ENCODE measurements around the gene THSD8. TPM values are rescaled to one million over a fixed set of nuclear protein-coding genes. Genes with fewer than 3 reads are reported as not detected.

Gene THSD8
- polyA plus RNA-seq, 4 donors, result 2.9 to 4.0 (median 3.1) TPM; not detected in 1

DNA sequence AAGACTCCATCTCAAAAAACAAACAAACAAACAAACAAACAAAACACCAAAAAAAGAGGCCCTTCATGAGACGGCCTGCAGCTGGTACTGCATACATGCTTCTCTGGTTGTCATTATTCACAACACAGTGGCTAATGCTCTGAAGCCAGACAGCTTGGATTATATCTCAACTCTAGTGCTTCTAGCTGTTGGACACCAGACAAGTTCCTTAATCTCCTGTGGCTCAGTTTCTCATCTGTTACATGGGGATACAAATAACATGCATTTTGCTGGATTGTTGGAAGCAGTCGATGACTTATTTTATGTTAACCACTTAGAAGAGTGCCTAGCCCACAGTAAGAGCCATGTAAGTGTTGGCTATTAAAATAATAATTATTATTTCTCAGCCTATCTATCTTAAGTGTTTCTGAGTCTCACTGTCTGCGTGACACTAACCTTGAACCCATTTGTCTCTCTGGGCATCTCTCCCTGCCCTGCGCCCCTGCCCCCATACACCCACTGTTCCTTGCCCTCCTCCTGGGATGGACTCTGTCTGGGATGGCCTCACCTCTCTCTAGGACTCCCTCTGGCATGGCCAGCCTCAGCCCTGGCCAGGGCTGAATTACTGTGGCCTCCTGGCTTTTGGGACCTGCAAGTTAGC is 13.7 kb upstream of the THSD8 start:
- peak overlapping the region; percentile 98 to 100 (median 99) for H3K27ac ChIP-seq (ENCODE audit: low read depth in 1 of 3, low read length in 2 of 3)
- 17 to 34% (median 24%) methylated on average over 4 of the region's 4 CpGs for WGBS, 3 donors
- no peaks in the 10 kb centered on the region for H3K27me3 ChIP-seq (ENCODE audit: control insufficient read depth in 3 of 3, insufficient read depth in 3 of 3, low read length in 3 of 3)
- FAIRE-seq, result no peak
- H3K36me3 ChIP-seq (ENCODE audit: control insufficient read depth in 3 of 3, insufficient read depth in 2 of 3, low read depth in 1 of 3, low read length in 3 of 3), result peaks cover 0 to 8% (median 0%) of the 10 kb centered on the region in 3 donors
- peaks cover 14 to 70% (median 15%) of the 10 kb centered on the region in 3 donors for H3K4me1 ChIP-seq (ENCODE audit: control insufficient read depth in 3 of 3, insufficient read depth in 2 of 3, low read depth in 1 of 3, low read length in 2 of 3)
- no peaks in the 10 kb centered on the region for H3K9me3 ChIP-seq (ENCODE audit: control insufficient read depth in 2 of 2, insufficient read depth in 1 of 2, low read depth in 1 of 2, low read length in 1 of 2)
- DNase-seq, result no peak
- peak overlapping the region in 2 of 3 donors; percentile 60 for H3K4me3 ChIP-seq (ENCODE audit: low read depth in 1 of 3, low read length in 3 of 3)

DNA sequence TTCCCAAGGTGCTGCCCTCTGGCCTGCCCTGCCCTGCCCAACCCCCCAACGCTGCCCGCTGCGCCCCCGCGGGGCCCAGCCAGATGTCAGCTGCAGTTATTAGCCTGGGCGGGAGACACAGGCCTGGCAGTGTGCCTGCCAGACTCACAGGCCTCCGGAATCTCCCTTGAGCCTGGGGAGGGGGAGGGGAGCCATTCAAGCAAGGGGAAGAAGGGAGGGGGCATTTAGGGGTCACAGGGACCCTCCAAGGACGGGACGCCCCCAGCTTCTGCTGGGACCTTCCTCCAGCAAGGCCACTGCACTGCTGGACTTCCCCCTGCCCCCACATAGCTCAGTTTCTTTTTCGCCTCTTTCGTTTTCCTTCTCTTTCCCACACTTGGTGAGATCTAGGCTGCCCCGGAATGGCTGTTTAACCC is 13.2 kb upstream of the THSD8 start:
- Histone ChIP-seq H3K4me3 (ENCODE audit: low read depth in 1 of 3, low read length in 3 of 3) (peak overlapping the region in 2 of 3 donors; percentile 60), H3K9me3 (ENCODE audit: control insufficient read depth in 2 of 2, insufficient read depth in 1 of 2, low read depth in 1 of 2, low read length in 1 of 2) (no peaks in the 10 kb centered on the region), H3K27ac (ENCODE audit: low read depth in 1 of 3, low read length in 2 of 3) (peak overlapping the region; percentile 98 to 100 (median 99)), H3K27me3 (ENCODE audit: control insufficient read depth in 3 of 3, insufficient read depth in 3 of 3, low read length in 3 of 3) (no peaks in the 10 kb centered on the region), H3K36me3 (ENCODE audit: control insufficient read depth in 3 of 3, insufficient read depth in 2 of 3, low read depth in 1 of 3, low read length in 3 of 3) (peaks cover 0 to 8% (median 0%) of the 10 kb centered on the region in 3 donors), H3K4me1 (ENCODE audit: control insufficient read depth in 3 of 3, insufficient read depth in 2 of 3, low read depth in 1 of 3, low read length in 2 of 3) (peaks cover 9 to 65% (median 9%) of the 10 kb centered on the region in 3 donors)
- DNase-seq, result peak; percentile 84 to 92
- FAIRE-seq, result no peak
- WGBS, 3 donors, result 1 to 3% (median 3%) methylated on average over 12 of the region's 12 CpGs

DNA sequence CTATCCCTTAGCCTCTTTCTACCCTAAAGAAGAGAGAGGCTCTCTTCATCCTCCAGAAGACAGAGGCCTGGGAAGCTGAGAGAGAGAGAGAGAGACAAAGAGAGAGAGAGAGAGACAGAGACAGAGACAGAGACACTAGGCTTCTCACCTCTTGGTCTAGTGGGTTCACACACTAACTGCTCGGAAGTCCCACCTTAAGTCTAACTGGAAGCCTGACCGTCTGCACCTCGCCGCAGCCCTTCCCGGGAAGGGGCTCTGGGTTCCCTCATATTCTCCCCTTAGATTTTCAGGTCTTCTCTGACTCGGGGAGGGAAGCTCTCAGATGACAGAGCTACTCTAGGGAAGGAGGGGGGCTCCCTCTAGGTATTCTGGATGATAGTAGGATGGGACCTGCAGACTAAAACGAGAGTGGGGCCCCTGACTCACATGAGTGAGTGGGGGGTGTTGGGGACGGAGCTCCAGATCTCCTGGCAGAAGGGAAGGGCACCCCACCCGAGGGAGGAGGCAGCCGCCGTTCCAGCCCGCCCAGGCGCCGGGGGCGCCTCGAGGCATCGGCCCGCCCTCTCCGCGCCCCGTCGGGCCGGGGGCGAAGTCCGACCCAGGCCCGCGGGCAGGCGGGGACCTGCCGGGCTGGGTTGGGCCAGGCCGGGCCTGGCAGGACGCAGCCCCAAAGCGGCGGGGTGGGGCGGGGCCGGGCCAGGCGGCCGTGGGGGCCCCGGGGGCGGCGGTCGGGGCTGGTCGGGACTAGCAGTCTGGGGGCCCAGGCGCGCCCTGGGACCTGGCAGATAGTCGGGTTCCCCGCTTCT is 12.6 kb upstream of the THSD8 start:
- Histone ChIP-seq H3K4me1 (ENCODE audit: control insufficient read depth in 3 of 3, insufficient read depth in 2 of 3, low read depth in 1 of 3, low read length in 2 of 3) (peaks cover 8 to 63% (median 8%) of the 10 kb centered on the region in 3 donors), H3K27me3 (ENCODE audit: control insufficient read depth in 3 of 3, insufficient read depth in 3 of 3, low read length in 3 of 3) (no peaks in the 10 kb centered on the region), H3K4me3 (ENCODE audit: low read depth in 1 of 3, low read length in 3 of 3) (peak overlapping the region; percentile 33 to 97 (median 60)), H3K36me3 (ENCODE audit: control insufficient read depth in 3 of 3, insufficient read depth in 2 of 3, low read depth in 1 of 3, low read length in 3 of 3) (peaks cover 0 to 8% (median 0%) of the 10 kb centered on the region in 3 donors), H3K27ac (ENCODE audit: low read depth in 1 of 3, low read length in 2 of 3) (peak overlapping the region; percentile 98 to 100 (median 99)), H3K9me3 (ENCODE audit: control insufficient read depth in 2 of 2, insufficient read depth in 1 of 2, low read depth in 1 of 2, low read length in 1 of 2) (no peaks in the 10 kb centered on the region)
- DNase-seq, result peak in 1 of 2 donors; percentile 90
- FAIRE-seq, result no peak
- WGBS, 3 donors, result 0 to 3% (median 1%) methylated on average over 15 to 46 of the region's 46 CpGs

DNA sequence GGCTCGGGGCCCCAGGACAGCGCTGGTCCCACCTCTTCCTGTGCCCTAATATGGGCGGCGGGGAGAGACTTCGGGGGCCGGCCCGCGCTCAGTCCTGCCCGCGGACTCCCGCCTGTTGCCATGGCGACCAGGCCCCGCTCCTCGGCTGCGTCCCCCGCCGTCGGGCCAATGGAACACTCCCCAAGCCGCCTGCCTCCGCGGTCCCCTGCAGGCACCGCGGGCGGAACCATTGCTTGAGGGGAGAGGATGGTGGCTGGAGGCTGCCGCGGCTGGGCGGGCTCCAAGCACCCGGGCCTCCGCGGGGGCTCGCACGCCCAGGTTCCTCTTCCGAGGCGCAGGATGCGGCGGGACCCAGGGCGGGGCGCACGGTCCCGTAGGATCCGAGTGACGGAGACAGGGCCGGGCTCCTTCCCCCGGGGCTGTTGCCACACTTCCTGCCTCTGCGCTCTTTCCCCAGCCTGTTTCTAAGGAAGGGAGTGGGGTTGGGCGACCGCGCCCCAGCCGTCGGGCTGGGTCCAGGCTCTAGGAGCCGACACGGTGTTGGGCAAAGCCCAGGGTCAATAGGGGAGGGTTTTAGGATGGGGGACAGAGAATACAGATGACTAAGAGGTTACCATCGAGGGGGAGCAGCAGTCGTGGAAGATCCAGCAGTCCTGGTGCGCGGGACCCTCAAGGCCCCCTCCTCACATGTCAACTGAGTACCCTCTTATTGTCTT is 11.8 kb upstream of the THSD8 start:
- H3K36me3 ChIP-seq (ENCODE audit: control insufficient read depth in 3 of 3, insufficient read depth in 2 of 3, low read depth in 1 of 3, low read length in 3 of 3), result peaks cover 0 to 8% (median 0%) of the 10 kb centered on the region in 3 donors
- no peaks in the 10 kb centered on the region for H3K9me3 ChIP-seq (ENCODE audit: control insufficient read depth in 2 of 2, insufficient read depth in 1 of 2, low read depth in 1 of 2, low read length in 1 of 2)
- DNase-seq (peak; percentile 95 to 99), FAIRE-seq (no peak)
- H3K4me3 ChIP-seq (ENCODE audit: low read depth in 1 of 3, low read length in 3 of 3), result peak overlapping the region; percentile 33 to 97 (median 60)
- no peaks in the 10 kb centered on the region for H3K27me3 ChIP-seq (ENCODE audit: control insufficient read depth in 3 of 3, insufficient read depth in 3 of 3, low read length in 3 of 3)
- peaks cover 8 to 63% (median 8%) of the 10 kb centered on the region in 3 donors for H3K4me1 ChIP-seq (ENCODE audit: control insufficient read depth in 3 of 3, insufficient read depth in 2 of 3, low read depth in 1 of 3, low read length in 2 of 3)
- H3K27ac ChIP-seq (ENCODE audit: low read depth in 1 of 3, low read length in 2 of 3), result peak overlapping the region; percentile 98 to 99 (median 98)
- 0 to 1% (median 0%) methylated on average over 43 to 56 of the region's 56 CpGs for WGBS, 3 donors

DNA sequence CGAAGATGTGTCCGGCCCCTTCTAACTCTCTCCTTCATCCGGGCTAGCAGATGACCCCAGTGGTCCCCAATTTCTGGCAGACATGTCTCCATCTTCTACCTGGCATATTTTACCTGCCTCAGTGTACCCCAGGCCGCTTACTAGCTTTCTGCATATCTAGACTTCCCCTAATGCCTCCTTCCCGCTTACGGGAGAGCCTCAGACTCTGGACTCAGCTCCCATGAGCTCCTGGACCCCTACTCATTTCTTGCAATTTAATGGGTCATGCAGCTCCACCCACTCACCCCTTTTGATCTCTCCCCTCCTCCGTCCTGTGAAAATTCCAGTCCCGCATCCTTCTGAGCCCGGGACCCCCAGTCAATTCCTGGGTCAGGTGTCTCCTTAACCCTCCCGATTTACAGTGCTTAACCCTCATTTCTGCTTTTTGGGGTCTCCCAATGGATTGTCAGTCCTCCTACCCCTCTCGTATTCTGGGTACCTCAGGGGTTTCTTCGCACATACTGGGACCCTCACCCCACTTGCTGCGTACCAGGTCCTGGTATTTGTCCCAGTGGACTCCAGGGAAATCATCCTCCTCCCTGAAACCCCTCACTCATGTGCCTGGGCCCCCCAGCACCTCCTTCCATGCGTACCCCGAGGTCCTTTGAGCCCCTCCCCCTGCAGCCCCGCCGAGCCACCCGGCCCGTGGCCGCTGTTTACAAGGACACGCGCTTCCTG is 11.1 kb upstream of the THSD8 start:
- Histone ChIP-seq H3K9me3 (ENCODE audit: control insufficient read depth in 2 of 2, insufficient read depth in 1 of 2, low read depth in 1 of 2, low read length in 1 of 2) (no peaks in the 10 kb centered on the region), H3K27me3 (ENCODE audit: control insufficient read depth in 3 of 3, insufficient read depth in 3 of 3, low read length in 3 of 3) (no peaks in the 10 kb centered on the region), H3K4me3 (ENCODE audit: low read depth in 1 of 3, low read length in 3 of 3) (peak overlapping the region; percentile 33 to 97 (median 60)), H3K27ac (ENCODE audit: low read depth in 1 of 3, low read length in 2 of 3) (peak overlapping the region; percentile 98 to 99 (median 98)), H3K36me3 (ENCODE audit: control insufficient read depth in 3 of 3, insufficient read depth in 2 of 3, low read depth in 1 of 3, low read length in 3 of 3) (peaks cover 0 to 8% (median 0%) of the 10 kb centered on the region in 3 donors), H3K4me1 (ENCODE audit: control insufficient read depth in 3 of 3, insufficient read depth in 2 of 3, low read depth in 1 of 3, low read length in 2 of 3) (peaks cover 3 to 61% (median 8%) of the 10 kb centered on the region in 3 donors)
- 0 to 2% (median 1%) methylated on average over 22 of the region's 22 CpGs for WGBS, 3 donors
- FAIRE-seq, result no peak
- DNase-seq, result peak; percentile 55 to 61

DNA sequence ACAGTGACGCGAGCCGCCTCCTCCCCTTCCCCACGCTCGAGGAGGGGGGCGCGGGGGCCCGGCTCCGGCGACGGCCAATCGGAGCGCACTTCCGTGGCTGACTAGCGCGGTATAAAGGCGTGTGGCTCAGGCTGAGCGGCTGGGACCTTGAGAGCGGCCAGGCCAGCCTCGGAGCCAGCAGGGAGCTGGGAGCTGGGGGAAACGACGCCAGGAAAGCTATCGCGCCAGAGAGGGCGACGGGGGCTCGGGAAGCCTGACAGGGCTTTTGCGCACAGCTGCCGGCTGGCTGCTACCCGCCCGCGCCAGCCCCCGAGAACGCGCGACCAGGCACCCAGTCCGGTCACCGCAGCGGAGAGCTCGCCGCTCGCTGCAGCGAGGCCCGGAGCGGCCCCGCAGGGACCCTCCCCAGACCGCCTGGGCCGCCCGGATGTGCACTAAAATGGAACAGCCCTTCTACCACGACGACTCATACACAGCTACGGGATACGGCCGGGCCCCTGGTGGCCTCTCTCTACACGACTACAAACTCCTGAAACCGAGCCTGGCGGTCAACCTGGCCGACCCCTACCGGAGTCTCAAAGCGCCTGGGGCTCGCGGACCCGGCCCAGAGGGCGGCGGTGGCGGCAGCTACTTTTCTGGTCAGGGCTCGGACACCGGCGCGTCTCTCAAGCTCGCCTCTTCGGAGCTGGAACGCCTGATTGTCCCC is 10.4 kb upstream of the THSD8 start, which contains the start of gene JUNB:
TSS of gene JUNB (plus strand) at position 142 of the 706 bp plus-strand sequence. CDS start at position 428, 286 bp downstream.
- no peak for FAIRE-seq

DNA sequence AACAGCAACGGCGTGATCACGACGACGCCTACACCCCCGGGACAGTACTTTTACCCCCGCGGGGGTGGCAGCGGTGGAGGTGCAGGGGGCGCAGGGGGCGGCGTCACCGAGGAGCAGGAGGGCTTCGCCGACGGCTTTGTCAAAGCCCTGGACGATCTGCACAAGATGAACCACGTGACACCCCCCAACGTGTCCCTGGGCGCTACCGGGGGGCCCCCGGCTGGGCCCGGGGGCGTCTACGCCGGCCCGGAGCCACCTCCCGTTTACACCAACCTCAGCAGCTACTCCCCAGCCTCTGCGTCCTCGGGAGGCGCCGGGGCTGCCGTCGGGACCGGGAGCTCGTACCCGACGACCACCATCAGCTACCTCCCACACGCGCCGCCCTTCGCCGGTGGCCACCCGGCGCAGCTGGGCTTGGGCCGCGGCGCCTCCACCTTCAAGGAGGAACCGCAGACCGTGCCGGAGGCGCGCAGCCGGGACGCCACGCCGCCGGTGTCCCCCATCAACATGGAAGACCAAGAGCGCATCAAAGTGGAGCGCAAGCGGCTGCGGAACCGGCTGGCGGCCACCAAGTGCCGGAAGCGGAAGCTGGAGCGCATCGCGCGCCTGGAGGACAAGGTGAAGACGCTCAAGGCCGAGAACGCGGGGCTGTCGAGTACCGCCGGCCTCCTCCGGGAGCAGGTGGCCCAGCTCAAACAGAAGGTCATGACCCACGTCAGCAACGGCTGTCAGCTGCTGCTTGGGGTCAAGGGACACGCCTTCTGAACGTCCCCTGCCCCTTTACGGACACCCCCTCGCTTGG is 9.6 kb upstream of the THSD8 start:
- peaks cover 0 to 58% (median 3%) of the 10 kb centered on the region in 3 donors for H3K4me1 ChIP-seq (ENCODE audit: control insufficient read depth in 3 of 3, insufficient read depth in 2 of 3, low read depth in 1 of 3, low read length in 2 of 3)
- FAIRE-seq, result no peak

More for the DNA sequence above, 10.4 kb upstream of the THSD8 start, which contains the start of gene JUNB:
- Histone ChIP-seq H3K27me3 (ENCODE audit: control insufficient read depth in 3 of 3, insufficient read depth in 3 of 3, low read length in 3 of 3) (no peaks in the 10 kb centered on the region), H3K4me1 (ENCODE audit: control insufficient read depth in 3 of 3, insufficient read depth in 2 of 3, low read depth in 1 of 3, low read length in 2 of 3) (peaks cover 0 to 61% (median 3%) of the 10 kb centered on the region in 3 donors), H3K27ac (ENCODE audit: low read depth in 1 of 3, low read length in 2 of 3) (peak within 1 kb of the TSS; percentile 98 to 99 (median 98)), H3K9me3 (ENCODE audit: control insufficient read depth in 2 of 2, insufficient read depth in 1 of 2, low read depth in 1 of 2, low read length in 1 of 2) (no peaks in the 10 kb centered on the region), H3K4me3 (ENCODE audit: low read depth in 1 of 3, low read length in 3 of 3) (peak within 1 kb of the TSS; percentile 85 to 97 (median 89)), H3K36me3 (ENCODE audit: control insufficient read depth in 3 of 3, insufficient read depth in 2 of 3, low read depth in 1 of 3, low read length in 3 of 3) (peaks cover 0 to 8% (median 0%) of the 10 kb centered on the region in 3 donors)
- 0% methylated on average over 50 to 73 of the region's 73 CpGs for WGBS, 3 donors
- DNase-seq, result peak; percentile 97 to 99

More for the DNA sequence above, 9.6 kb upstream of the THSD8 start:
- Histone ChIP-seq H3K27me3 (ENCODE audit: control insufficient read depth in 3 of 3, insufficient read depth in 3 of 3, low read length in 3 of 3) (no peaks in the 10 kb centered on the region), H3K4me3 (ENCODE audit: low read depth in 1 of 3, low read length in 3 of 3) (peak overlapping the region; percentile 85 to 97 (median 89)), H3K9me3 (ENCODE audit: control insufficient read depth in 2 of 2, insufficient read depth in 1 of 2, low read depth in 1 of 2, low read length in 1 of 2) (no peaks in the 10 kb centered on the region), H3K27ac (ENCODE audit: low read depth in 1 of 3, low read length in 2 of 3) (peak overlapping the region; percentile 98 to 99 (median 98)), H3K36me3 (ENCODE audit: control insufficient read depth in 3 of 3, insufficient read depth in 2 of 3, low read depth in 1 of 3, low read length in 3 of 3) (peaks cover 0 to 15% (median 0%) of the 10 kb centered on the region in 3 donors)
- peak; percentile 73 to 75 for DNase-seq
- WGBS, 3 donors, result 0% methylated on average over 72 to 84 of the region's 84 CpGs
